KOPT-K1 (cell line): ENCODE measurements around the gene DHRS4.
"Not testable (repeated sequence)": the region's sequence is repeated elsewhere in the genome, so short reads cannot be mapped to it uniquely, and the experiment has no call there.

ENCODE experiments used
- H3K27ac ChIP-seq: fragments of 200-600 bp; sonication (generic); 2 replicates; pipeline ENCODE4 v1.5.1; 2016; ENCODE audit warnings: antibody characterized with exemption, mild to moderate bottlenecking, low read depth, low read length; ENCODE audit not compliant: poor library complexity, severe bottlenecking
- H3K36me3 ChIP-seq: fragments of 200-600 bp; sonication (generic); 2 replicates; pipeline ENCODE4 v1.5.1; 2017; ENCODE audit warnings: antibody characterized with exemption, mild to moderate bottlenecking, low read length, moderate library complexity; ENCODE audit not compliant: insufficient read depth
- H3K9me3 ChIP-seq: fragments of 200-600 bp; sonication (generic); 2 replicates; pipeline ENCODE4 v1.5.1; 2017; ENCODE audit warnings: antibody characterized with exemption, low read length, mild to moderate bottlenecking; ENCODE audit not compliant: insufficient read depth, poor library complexity, severe bottlenecking

Gene DHRS4

GRCh38 chr14:23933108-23933741 lies 20.3 kb upstream of the DHRS4 start:
- Histone ChIP-seq H3K36me3 (no peaks in the 10 kb centered on the region), H3K27ac (no peak overlapping the region), H3K9me3 (no peaks in the 10 kb centered on the region)

- Histone ChIP-seq H3K27ac (no peak overlapping the region), H3K9me3 (no peaks in the 10 kb centered on the region), H3K36me3 (no peaks in the 10 kb centered on the region)
Measured at GRCh38 chr14:23933742-23934128, 19.8 kb upstream of the DHRS4 start.

GRCh38 chr14:23935158-23935557 lies 18.4 kb upstream of the DHRS4 start:
- H3K36me3 ChIP-seq: no peaks in the 10 kb centered on the region
- H3K9me3 ChIP-seq: no peaks in the 10 kb centered on the region
- no peak overlapping the region for H3K27ac ChIP-seq

GRCh38 chr14:23936084-23936829 lies 17.3 kb upstream of the DHRS4 start:
- Histone ChIP-seq H3K9me3 (no peaks in the 10 kb centered on the region), H3K27ac (no peak overlapping the region), H3K36me3 (no peaks in the 10 kb centered on the region)

GRCh38 chr14:23937203-23937602 lies 16.4 kb upstream of the DHRS4 start:
- no peaks in the 10 kb centered on the region for H3K36me3 ChIP-seq
- H3K27ac ChIP-seq: no peak overlapping the region
- no peaks in the 10 kb centered on the region for H3K9me3 ChIP-seq

GRCh38 chr14:23938823-23939222 lies 14.7 kb upstream of the DHRS4 start:
- Histone ChIP-seq H3K27ac (no peak overlapping the region), H3K36me3 (no peaks in the 10 kb centered on the region), H3K9me3 (no peaks in the 10 kb centered on the region)

GRCh38 chr14:23939607-23940326 lies 13.8 kb upstream of the DHRS4 start:
- H3K9me3 ChIP-seq: peaks cover 3% of the 10 kb centered on the region
- H3K27ac ChIP-seq: no peak overlapping the region
- no peaks in the 10 kb centered on the region for H3K36me3 ChIP-seq

GRCh38 chr14:23941230-23941629 lies 12.3 kb upstream of the DHRS4 start:
- Histone ChIP-seq H3K27ac (no peak overlapping the region), H3K9me3 (peaks cover 5% of the 10 kb centered on the region), H3K36me3 (no peaks in the 10 kb centered on the region)

GRCh38 chr14:23941669-23942068 lies 11.9 kb upstream of the DHRS4 start:
- Histone ChIP-seq H3K27ac (no peak overlapping the region), H3K9me3 (peaks cover 5% of the 10 kb centered on the region), H3K36me3 (no peaks in the 10 kb centered on the region)

- no peaks in the 10 kb centered on the region for H3K36me3 ChIP-seq
- no peak overlapping the region for H3K27ac ChIP-seq
- H3K9me3 ChIP-seq: peaks cover 5% of the 10 kb centered on the region
Measured at GRCh38 chr14:23942587-23942986, 11.0 kb upstream of the DHRS4 start.

- not testable (repeated sequence) for H3K36me3 ChIP-seq, H3K27ac ChIP-seq
- peaks cover 20% of the 10 kb centered on the region for H3K9me3 ChIP-seq
Measured at GRCh38 chr14:23949069-23949468, 4.5 kb upstream of the DHRS4 start.

- peaks cover 14% of the 10 kb centered on the region for H3K9me3 ChIP-seq
- H3K36me3 ChIP-seq: no peaks in the 10 kb centered on the region
- H3K27ac ChIP-seq: no peak overlapping the region
Measured at GRCh38 chr14:23950411-23951135, 3.0 kb upstream of the DHRS4 start.

GRCh38 chr14:23951136-23951466 lies 2.5 kb upstream of the DHRS4 start:
- not testable (repeated sequence) for H3K27ac ChIP-seq, H3K36me3 ChIP-seq
- peaks cover 14% of the 10 kb centered on the region for H3K9me3 ChIP-seq

GRCh38 chr14:23951590-23952201 lies 1.9 kb upstream of the DHRS4 start:
- no peak overlapping the region for H3K27ac ChIP-seq
- peaks cover 14% of the 10 kb centered on the region for H3K9me3 ChIP-seq
- H3K36me3 ChIP-seq: no peaks in the 10 kb centered on the region; the same call in 1 of the 2 replicates

- H3K9me3 ChIP-seq: peaks cover 14% of the 10 kb centered on the region
- peak overlapping the region; percentile 79 for H3K27ac ChIP-seq
- H3K36me3 ChIP-seq: not testable (repeated sequence)
Measured at GRCh38 chr14:23953116-23953463, 480 bp upstream of the DHRS4 start.
